Activated T-cell treated with anti-CD3 and anti-CD28 coated beads for 4 hours (primary cell): ENCODE measurements around the gene POP7.
"Not testable (repeated sequence)": the region's sequence is repeated elsewhere in the genome, so short reads cannot be mapped to it uniquely, and the experiment has no call there.

Experiments used
- DNase-seq: peaks from one replicate; pipeline ENCODE4 v3.0.0-alpha.2; 2020

POP7 gene

DNA sequence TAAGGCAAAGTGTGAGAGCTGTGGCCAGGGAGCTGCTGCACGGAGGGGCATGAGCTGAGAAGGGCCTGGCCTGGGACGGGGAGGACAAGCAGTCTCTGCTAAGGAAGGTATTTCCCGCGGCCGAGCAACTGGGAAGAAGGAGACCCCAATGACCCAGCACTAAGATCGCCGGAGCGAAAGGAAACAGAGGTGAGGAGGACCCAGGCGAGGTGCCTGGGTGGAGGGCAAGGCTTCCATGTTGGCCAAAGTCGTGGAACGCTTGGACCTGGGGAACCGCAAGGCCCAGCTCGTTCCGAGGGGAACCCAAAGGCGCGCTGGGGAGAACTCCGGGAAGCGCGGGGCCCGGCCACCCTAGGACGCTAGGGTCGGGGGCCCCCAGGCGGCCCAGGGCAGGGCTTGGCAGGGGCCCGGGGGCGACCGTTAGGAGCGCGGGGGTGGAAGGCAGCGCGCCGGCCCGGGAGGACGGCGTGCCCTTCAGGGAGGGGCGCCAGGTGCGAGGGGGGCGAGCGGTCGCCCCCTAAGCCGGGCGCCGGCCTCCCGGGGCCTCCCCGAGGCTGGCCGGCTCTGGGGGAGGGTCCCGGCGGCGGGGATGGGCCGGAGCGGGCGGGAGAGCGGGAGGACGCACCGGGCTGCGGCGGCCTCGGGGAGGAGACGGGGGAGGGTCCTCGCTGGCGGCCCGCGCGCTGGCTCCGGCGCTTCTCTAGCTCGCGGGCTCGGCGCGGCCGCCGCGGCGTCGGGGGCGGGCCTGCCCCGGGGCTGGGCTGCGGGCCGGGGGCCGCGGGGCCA lies 12.4 kb upstream of the POP7 start:
- DNase-seq = no peak

DNA sequence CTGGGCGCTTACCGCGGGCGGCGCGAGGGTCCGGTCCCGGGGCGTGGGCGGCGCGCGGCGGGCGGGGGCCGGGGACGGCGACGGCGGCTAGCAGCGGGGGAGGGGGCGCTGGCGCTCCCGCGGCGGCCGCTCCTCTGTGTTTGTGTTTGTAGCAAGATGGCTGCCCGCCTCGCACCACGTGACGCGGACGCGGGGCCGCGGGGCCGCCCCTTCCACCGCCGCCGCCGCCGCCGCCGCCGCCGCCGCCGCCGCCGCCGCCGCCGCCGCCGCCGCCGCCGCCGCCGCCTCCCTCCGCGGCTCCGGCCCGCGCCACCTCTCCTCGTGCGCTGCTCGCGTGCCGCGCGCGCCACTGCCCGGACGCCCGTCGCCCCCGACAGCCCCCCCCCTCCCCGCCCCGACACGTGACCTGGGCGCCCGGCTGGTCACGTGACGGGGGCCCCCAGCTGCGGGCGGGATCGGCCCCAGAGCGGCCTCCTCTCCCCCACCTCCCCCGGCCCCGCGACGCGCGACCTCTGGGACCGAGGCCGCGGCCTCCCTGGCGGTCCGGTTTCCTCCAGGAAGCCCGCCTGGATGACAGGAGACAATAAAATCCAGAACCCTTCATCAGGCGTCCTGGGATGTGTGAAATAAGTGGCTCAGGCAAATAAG lies 11.7 kb upstream of the POP7 start, which contains the start of gene GIGYF1:
Gene GIGYF1 (minus strand): TSS at position 153 of the 648 bp plus-strand sequence. CDS start 6,012 bp downstream, outside the sequence.
- peak; percentile 51 for DNase-seq

DNA sequence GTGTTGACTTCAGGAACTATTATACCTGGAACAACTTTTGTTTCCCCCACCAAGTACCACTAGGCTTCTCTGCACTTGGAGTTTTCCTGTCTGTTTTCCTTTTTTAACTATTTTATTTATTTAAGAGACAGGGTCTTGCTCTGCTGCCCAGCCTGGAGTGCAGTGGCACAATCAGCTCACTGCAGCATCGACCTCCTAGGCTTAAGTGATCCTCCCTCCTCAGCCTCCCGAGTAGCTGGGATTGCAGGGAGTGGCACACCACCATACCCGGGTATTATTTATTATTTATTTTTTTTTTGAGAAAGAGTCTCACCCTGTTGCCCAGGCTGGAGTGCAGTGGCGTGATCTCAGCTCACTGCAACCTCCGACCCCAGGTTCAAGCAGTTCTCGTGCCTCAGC lies 9.8 kb upstream of the POP7 start:
- DNase-seq = no peak

DNA sequence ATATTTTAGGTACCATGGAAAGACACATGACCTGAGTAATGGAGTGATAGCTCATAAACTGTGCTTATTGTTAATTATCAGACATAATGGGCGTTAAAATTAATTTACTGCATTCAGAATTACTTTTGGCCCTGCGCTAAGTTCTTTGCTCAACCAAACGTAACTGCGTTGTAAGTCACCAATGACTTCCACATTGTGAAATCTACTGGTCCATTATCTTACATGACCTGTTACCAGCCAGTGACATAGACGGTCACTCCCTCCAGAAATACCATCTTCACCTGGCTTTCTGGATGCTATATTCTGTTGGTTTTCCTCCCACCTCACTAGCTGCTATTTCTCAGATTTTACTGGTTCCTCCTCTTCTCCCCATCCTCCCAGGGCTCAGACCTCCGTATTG lies 6.9 kb upstream of the POP7 start:
- DNase-seq = no peak

- DNase-seq = not testable (repeated sequence)
Measured at GRCh38 chr7:100701089-100701488, 4.8 kb upstream of the POP7 start.

GRCh38 chr7:100705320-100705752 lies 585 bp upstream of the POP7 start:
- peak; percentile 72 for DNase-seq

GRCh38 chr7:100706672-100707311 lies 871 bp downstream of the POP7 start:
- no peak for DNase-seq

DNA sequence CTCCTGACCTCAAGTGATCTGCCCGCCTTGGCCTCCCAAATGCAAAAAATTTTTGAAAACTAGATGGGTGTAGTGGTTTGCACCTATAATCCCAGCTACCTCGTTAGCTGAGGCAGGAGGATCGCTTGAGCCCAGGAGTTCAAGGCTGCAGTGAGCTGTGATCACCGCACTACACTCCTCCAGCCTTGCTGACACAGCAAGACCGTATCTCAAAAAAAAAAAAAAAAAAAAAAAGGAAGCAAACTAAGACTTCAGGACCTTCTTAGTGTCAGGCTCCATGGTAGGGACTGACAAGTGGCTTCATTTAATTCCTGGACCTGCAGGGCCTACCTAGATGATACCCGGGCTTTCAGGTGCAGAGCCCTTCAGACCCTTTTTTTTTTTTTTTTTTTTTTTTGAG lies 2.5 kb downstream of the POP7 start:
- DNase-seq = no peak

DNA sequence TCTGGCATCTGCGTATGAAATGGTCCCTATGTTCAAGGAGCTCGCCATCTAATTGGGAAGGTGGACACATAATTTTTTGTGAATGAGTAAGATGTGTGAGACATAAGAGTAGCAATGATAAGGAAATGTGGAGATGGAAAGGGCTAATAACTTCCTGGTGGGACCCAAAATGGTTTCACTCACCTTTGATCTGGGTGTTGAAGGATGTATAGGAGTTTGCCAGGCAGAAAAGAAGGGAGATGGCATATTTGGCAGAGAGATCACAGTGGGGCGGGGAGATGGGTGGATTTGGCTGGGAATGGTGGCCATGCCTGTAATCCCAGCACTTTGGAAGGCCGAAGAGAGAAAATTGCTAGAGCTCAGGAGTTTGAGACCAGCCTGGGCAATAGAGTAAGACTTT lies 4.5 kb downstream of the POP7 start:
- DNase-seq = no peak

- DNase-seq = no peak
Measured at GRCh38 chr7:100711369-100711768, 5.4 kb downstream of the POP7 start.

DNA sequence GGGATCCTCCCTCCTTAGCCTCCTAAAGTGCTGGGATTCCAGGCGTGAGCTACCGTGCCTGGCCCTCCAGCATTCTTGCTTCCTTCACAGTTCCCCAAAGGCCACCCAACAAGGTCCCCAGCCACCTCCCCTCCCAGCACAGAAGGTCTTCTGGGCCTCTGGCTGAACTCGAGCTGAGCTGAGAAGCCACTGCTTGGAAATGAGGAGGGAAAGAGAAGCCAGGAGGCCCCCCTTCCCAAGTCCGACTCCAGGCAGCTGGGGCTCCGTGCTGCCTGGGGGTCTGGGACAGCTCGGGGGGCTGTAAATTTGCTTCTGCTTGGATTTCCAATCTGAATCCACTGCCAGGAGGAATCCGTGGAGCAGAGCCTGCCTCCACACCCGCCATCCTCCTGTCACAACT lies 8.8 kb downstream of the POP7 start:
- DNase-seq = no peak

- DNase-seq = not testable (repeated sequence)
Measured at GRCh38 chr7:100717073-100717472, 11.2 kb downstream of the POP7 start.

- no peak for DNase-seq
Measured at GRCh38 chr7:100719523-100720278, 13.8 kb downstream of the POP7 start.

GRCh38 chr7:100720279-100720670 lies 14.4 kb downstream of the POP7 start, which contains the start of gene EPO:
EPO (plus strand) TSS chr7:100720468; CDS start chr7:100720981, 513 bp downstream.
- DNase-seq = no peak

GRCh38 chr7:100720671-100721504 lies 15.0 kb downstream of the POP7 start:
- no peak for DNase-seq

DNA sequence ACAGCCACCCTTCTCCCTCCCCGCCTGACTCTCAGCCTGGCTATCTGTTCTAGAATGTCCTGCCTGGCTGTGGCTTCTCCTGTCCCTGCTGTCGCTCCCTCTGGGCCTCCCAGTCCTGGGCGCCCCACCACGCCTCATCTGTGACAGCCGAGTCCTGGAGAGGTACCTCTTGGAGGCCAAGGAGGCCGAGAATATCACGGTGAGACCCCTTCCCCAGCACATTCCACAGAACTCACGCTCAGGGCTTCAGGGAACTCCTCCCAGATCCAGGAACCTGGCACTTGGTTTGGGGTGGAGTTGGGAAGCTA lies 15.5 kb downstream of the POP7 start:
- DNase-seq = no peak

DNA sequence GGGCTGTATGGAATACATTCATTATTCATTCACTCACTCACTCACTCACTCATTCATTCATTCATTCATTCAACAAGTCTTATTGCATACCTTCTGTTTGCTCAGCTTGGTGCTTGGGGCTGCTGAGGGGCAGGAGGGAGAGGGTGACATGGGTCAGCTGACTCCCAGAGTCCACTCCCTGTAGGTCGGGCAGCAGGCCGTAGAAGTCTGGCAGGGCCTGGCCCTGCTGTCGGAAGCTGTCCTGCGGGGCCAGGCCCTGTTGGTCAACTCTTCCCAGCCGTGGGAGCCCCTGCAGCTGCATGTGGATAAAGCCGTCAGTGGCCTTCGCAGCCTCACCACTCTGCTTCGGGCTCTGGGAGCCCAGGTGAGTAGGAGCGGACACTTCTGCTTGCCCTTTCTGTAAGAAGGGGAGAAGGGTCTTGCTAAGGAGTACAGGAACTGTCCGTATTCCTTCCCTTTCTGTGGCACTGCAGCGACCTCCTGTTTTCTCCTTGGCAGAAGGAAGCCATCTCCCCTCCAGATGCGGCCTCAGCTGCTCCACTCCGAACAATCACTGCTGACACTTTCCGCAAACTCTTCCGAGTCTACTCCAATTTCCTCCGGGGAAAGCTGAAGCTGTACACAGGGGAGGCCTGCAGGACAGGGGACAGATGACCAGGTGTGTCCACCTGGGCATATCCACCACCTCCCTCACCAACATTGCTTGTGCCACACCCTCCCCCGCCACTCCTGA lies 16.7 kb downstream of the POP7 start:
- DNase-seq = no peak

DNA sequence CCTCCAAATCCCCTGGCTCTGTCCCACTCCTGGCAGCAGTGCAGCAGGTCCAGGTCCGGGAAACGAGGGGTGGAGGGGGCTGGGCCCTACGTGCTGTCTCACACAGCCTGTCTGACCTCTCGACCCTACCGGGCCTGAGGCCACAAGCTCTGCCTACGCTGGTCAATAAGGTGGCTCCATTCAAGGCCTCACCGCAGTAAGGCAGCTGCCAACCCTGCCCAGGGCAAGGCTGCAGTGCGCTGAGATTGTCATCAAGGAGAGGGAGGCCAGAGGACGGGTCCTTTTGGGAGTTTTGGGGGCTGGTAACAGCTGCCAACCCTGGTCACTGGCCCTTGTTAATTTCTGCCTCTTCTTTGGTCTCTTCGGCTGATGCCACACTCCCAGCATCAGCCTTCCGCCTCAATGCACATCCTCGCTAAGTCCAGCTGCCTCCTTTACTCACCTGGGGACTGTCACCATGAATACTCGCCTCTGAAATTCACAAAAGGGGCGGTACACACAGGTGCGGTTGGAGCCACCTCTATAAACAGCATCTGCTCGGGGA lies 17.9 kb downstream of the POP7 start:
- no peak for DNase-seq

GRCh38 chr7:100724364-100724763 lies 18.4 kb downstream of the POP7 start:
- DNase-seq = not testable (repeated sequence)

DNA sequence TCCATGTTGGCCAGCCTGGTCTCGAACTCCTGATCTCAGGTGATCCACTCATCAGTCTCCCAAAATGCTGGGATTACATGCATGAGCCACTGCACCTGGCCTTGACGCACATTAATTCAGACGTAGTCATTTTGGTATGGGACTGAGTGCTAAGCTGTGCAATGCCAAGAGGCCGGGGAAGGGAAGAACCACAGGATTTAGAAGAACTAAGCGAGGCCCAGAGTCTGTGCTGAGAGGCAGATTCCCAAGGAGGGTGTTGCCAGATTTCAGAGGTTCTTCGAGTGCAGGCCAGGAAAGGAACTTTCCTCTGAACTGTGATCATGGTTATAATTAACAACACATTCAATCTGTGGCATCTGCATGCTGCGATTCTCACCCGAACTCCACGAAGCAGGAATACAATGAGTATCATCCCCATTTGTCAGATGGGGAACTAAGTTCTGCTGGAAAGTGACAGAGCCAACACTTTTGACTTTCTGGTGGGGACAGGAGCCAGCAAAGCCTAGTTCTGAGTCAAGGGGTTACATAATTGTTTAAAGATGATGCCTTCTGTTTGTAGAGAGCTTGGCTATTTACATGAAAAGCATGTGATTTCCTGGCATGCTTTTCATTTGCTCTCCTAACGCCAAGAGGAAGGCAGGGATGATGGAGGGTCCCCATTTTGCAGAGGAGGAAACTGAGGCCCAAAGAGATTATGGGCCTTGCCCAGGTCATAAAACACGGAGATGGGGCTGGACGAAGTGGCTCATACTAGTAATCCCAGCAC lies 21.3 kb downstream of the POP7 start:
- no peak for DNase-seq
